ENCODE results near the gene AUTS2. TPM values are rescaled to one million over a fixed set of nuclear protein-coding genes. Genes with fewer than 3 reads are reported as not detected.

The AUTS2 gene
- total RNA-seq, 1 experiment from 2014 or later, result 256 TPM

DNA sequence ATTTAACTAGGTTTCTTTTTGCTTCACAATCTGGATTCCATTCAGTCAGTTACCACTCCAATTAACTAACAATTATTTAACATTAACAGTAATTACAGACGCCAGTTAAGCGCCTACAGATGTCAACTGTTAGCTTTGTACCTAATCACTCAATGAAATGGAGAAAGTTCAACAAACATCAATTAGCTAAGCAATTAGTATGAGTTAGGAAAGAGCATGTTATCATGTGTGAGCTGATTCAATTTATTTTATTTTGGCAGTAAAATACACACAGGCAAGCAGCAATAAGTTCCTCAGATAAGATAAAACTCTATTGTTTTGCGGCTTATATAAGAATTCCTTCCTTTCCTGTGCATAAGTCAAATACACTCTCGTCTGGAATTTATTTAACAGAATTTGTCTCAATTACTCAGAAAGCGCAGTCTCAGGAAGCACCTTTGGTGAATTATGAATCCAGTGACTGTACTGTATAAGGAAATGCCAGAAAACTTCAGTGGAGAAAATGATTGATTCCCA, 1106.6 kb downstream of the AUTS2 start:
- H4K91ac ChIP-seq (ENCODE audit: insufficient read length, low read depth, low read length), result no peak overlapping the region
- no peak overlapping the region for H3K9ac ChIP-seq (ENCODE audit: extremely low read depth, insufficient read length, low read length)
- H3K9me3 Mint-ChIP-seq, result no peaks in the 10 kb centered on the region
- H3K4me2 ChIP-seq (ENCODE audit: insufficient read depth, insufficient read length, low read length), result no peak overlapping the region
- TF ChIP-seq CTCF (conservative IDR thresholded peaks at IDR 0.05), result no peak
- H3T11ph ChIP-seq (ENCODE audit: low read length), result no peak overlapping the region
- H2AFZ ChIP-seq (ENCODE audit: low read length), result no peak overlapping the region
- H3K27me3 Mint-ChIP-seq (ENCODE audit: low read depth), result no peaks in the 10 kb centered on the region
- peaks cover 28 to 48% (median 46%) of the 10 kb centered on the region in 3 experiments for H3K36me3 Mint-ChIP-seq (ENCODE audit: insufficient read depth in 1 of 3, low read depth in 3 of 3)
- no peak for DNase-seq
- no peaks in the 10 kb centered on the region for H3K23me2 ChIP-seq (ENCODE audit: insufficient read length, low read depth, low read length, poor library complexity, severe bottlenecking)
- H2BK15ac ChIP-seq (ENCODE audit: low read depth, low read length), result no peak overlapping the region
- H2BK12ac ChIP-seq (ENCODE audit: insufficient read length, low read depth, low read length), result no peak overlapping the region
- H3K18ac ChIP-seq (ENCODE audit: insufficient read length, low read depth, low read length), result no peak overlapping the region
- peak overlapping the region in 1 of 3 experiments; percentile 80; a peak in 3 of 7 replicates for H3K27ac Mint-ChIP-seq
- H3K14ac ChIP-seq (ENCODE audit: insufficient read depth, low read length), result no peak overlapping the region
- no peak overlapping the region for H4K8ac ChIP-seq (replicated peaks; ENCODE audit: insufficient read length, low read depth, low read length)
- no peak overlapping the region for H3K4me3 Mint-ChIP-seq
- H3K4me1 Mint-ChIP-seq, result peaks cover 13 to 58% of the 10 kb centered on the region in 2 experiments; a peak in 3 of 4 replicates
- no peak overlapping the region for H3K27ac ChIP-seq (ENCODE audit: insufficient read length, low read depth, low read length)
- WGBS (ENCODE audit: extremely low coverage, insufficient read length, low lambda C conversion rate), result no CpG with 5 or more reads among the region's 5 CpGs
- H3K56ac ChIP-seq (ENCODE audit: insufficient read length, low read depth, low read length), result no peak overlapping the region
- no peak overlapping the region for H2BK20ac ChIP-seq (ENCODE audit: low read depth, low read length, poor library complexity, severe bottlenecking)
- H4K20me1 ChIP-seq (ENCODE audit: control insufficient read depth, insufficient read depth, insufficient read length), result no peaks in the 10 kb centered on the region
- no peak overlapping the region for H2BK120ac ChIP-seq (ENCODE audit: low read depth, low read length, poor library complexity, severe bottlenecking)
- no peaks in the 10 kb centered on the region for H3K9me3 ChIP-seq (ENCODE audit: control insufficient read depth, low read depth, low read length)
- H3K4ac ChIP-seq (ENCODE audit: low read depth, low read length), result no peak overlapping the region
- no peak overlapping the region for H4K5ac ChIP-seq (ENCODE audit: insufficient read length, low read depth, low read length)
- H3K79me1 ChIP-seq (ENCODE audit: insufficient read depth, low read depth, low read length, poor library complexity, severe bottlenecking), result no peaks in the 10 kb centered on the region
- no peak overlapping the region for H3K23ac ChIP-seq (ENCODE audit: insufficient read length, low read depth, low read length)
- H3K79me2 ChIP-seq (ENCODE audit: insufficient read depth, low read length), result peaks cover 49% of the 10 kb centered on the region
- no peak overlapping the region for H2BK5ac ChIP-seq (ENCODE audit: insufficient read length, low read length)
- no peak overlapping the region for H2AK5ac ChIP-seq (ENCODE audit: insufficient read length, low read length)
- H3K27me3 ChIP-seq (ENCODE audit: insufficient read depth, low read length), result no peaks in the 10 kb centered on the region
- peaks cover 30% of the 10 kb centered on the region; the same call in 1 of the 2 replicates for H3K4me1 ChIP-seq (ENCODE audit: insufficient read depth, low read length)

Data from H9 (cell line).